ENCODE results near the gene PWWP2B. TPM values are rescaled to one million over a fixed set of nuclear protein-coding genes. Genes with fewer than 3 reads are reported as not detected.
"Not testable (repeated sequence)": the region's sequence is repeated elsewhere in the genome, so short reads cannot be mapped to it uniquely, and the experiment has no call there.

PWWP2B gene
- total RNA-seq, 4 donors from 2014 or later, result 11.8 to 25.5 (median 14.3) TPM

DNA sequence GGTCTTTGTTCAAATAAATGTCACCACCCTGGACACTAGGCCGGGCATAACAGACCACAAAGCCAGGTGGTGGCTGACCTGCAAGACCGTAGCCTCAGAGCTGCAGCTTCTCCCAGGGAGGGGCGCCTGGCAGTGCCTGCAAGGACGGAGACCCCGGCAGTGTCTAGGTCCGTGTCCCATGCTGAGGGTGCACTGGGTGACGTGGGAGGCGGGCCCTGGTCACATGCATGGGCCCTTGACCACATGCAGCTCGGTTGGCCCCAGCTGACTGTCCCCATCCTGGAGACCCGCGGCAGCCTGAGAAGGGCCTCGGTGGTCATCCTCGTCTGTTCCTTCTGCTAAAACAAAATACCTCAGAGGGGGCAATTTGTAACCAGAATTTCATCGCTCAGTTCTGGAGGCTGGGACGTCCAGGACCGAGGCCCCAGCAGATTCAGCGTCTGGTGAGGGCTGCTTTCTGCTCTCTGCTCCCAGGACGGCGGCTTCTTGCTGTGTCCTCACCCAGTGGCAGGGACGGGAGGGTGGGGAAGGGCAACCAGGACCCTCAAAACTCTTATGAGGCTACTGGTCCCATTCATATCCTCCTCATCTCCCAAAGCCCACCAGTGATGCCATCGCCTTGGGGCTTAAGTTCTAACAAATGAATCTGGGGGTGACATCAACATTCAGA, 36.8 kb downstream of the PWWP2B start:
- TF ChIP-seq POLR2A (IDR thresholded peaks at IDR 0.05; ENCODE audit: low read depth), result no peak
- TF ChIP-seq, protein P1, sequence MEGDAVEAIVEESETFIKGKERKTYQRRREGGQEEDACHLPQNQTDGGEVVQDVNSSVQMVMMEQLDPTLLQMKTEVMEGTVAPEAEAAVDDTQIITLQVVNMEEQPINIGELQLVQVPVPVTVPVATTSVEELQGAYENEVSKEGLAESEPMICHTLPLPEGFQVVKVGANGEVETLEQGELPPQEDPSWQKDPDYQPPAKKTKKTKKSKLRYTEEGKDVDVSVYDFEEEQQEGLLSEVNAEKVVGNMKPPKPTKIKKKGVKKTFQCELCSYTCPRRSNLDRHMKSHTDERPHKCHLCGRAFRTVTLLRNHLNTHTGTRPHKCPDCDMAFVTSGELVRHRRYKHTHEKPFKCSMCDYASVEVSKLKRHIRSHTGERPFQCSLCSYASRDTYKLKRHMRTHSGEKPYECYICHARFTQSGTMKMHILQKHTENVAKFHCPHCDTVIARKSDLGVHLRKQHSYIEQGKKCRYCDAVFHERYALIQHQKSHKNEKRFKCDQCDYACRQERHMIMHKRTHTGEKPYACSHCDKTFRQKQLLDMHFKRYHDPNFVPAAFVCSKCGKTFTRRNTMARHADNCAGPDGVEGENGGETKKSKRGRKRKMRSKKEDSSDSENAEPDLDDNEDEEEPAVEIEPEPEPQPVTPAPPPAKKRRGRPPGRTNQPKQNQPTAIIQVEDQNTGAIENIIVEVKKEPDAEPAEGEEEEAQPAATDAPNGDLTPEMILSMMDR (IDR thresholded peaks at IDR 0.05), result no peak
- TF ChIP-seq POLR2AphosphoS5 (IDR thresholded peaks at IDR 0.05), result no peak
- no peak for TF ChIP-seq EP300 (IDR thresholded peaks at IDR 0.05)
- no peak overlapping the region for H3K4me3 ChIP-seq
- no peak for DNase-seq (ENCODE audit: extremely low spot score)
- no peaks in the 10 kb centered on the region for H3K27me3 ChIP-seq
- H3K27ac ChIP-seq (replicated peaks in 1 of 4), result no peak overlapping the region
- no peaks in the 10 kb centered on the region for H3K36me3 ChIP-seq
- peaks cover 0 to 12% (median 9%) of the 10 kb centered on the region in 4 donors for H3K4me1 ChIP-seq
- WGBS, result 94% methylated on average over 12 of the region's 21 CpGs
- H3K9me3 ChIP-seq, result no peaks in the 10 kb centered on the region
- intact Hi-C loops (cut with DNase I), result no loop called here

GRCh38 chr10:132434405-132435005, 37.5 kb downstream of the PWWP2B start:
- Histone ChIP-seq H3K9me3 (no peaks in the 10 kb centered on the region), H3K4me1 (peaks cover 0 to 9% (median 6%) of the 10 kb centered on the region in 4 donors), H3K27me3 (no peaks in the 10 kb centered on the region), H3K27ac (replicated peaks in 1 of 4) (no peak overlapping the region), H3K4me3 (no peak overlapping the region), H3K36me3 (no peaks in the 10 kb centered on the region)
- 71% methylated on average over 12 of the region's 12 CpGs for WGBS
- intact Hi-C loops (cut with DNase I), result no loop called here
- TF ChIP-seq, protein P1 (IDR thresholded peaks at IDR 0.05), result no peak
- TF ChIP-seq POLR2AphosphoS5 (IDR thresholded peaks at IDR 0.05) (no peak), EP300 (IDR thresholded peaks at IDR 0.05) (no peak), POLR2A (IDR thresholded peaks at IDR 0.05; ENCODE audit: low read depth) (no peak)
- DNase-seq (ENCODE audit: extremely low spot score), result no peak

DNA sequence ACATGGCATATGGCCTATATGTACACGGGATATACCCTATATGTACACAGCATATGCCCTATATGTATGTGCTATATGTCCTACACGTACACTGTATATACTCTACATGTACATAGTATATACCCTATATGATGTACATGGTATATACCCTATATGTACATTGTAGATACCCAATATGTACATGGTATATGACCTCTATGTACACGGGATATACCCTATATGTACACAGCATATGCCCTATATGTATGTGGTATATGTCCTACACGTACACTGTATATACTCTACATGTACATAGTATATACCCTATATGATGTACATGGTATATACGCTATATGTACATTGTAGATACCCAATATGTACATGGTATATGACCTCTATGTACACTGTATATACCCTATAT, 38.3 kb downstream of the PWWP2B start:
- H3K4me1 ChIP-seq; DNase-seq (ENCODE audit: extremely low spot score); H3K36me3 ChIP-seq; H3K4me3 ChIP-seq; H3K27ac ChIP-seq (replicated peaks in 1 of 4); H3K9me3 ChIP-seq; H3K27me3 ChIP-seq; intact Hi-C loops (cut with DNase I): not testable (repeated sequence)
- 84% methylated on average over 5 of the region's 5 CpGs for WGBS

DNA sequence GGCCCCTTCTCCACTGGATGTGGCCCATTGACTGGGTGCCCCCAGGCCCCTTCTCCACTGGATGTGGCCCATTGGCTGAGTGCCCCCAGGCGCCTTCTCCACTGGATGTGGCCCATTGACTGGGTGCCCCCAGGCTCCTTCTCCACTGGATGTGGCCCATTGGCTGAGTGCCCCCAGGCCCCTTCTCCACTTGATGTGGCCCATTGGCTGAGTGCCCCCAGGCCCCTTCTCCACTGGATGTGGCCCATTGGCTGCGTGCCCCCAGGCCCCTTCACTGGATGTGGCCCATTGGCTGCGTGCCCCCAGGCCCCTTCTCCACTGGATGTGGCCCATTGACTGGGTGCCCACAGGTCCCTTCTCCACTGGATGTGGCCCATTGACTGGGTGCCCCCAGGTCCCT, 39.1 kb downstream of the PWWP2B start:
- DNase-seq (ENCODE audit: extremely low spot score); H3K9me3 ChIP-seq; H3K4me3 ChIP-seq; H3K27ac ChIP-seq (replicated peaks in 1 of 4); intact Hi-C loops (cut with DNase I); H3K36me3 ChIP-seq; H3K27me3 ChIP-seq; H3K4me1 ChIP-seq: not testable (repeated sequence)
- 90% methylated on average over 2 of the region's 3 CpGs for WGBS

DNA sequence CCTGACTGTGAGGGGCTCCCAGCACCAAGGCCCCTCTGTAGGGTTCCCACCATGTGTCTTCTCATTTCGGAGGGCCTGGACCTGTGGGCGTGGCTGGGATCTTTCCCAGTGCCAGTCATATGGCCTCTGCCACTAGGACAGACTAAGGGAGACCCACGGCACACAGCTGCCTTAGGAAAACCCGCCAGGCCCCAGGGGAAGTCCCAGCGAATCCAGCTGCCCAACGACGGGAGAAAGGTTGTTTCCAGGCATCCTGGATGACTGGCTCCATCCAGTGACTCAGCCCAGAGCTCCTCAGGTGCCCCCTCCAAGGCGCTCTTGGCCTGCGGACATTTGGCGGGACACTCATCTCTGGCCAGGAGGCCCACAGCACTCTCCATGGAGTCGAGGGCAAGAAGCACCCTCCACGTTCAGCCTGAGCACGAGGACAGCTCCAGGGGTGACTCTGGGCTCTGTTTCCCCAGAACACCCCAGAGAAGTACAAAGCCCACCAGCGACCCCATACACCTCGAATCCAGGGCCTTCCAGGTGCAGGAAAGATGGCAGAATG, 39.9 kb downstream of the PWWP2B start:
- Histone ChIP-seq H3K27ac (replicated peaks in 1 of 4) (no peak overlapping the region), H3K4me1 (peaks cover 0 to 3% (median 0%) of the 10 kb centered on the region in 4 donors), H3K9me3 (no peaks in the 10 kb centered on the region), H3K4me3 (no peak overlapping the region), H3K27me3 (no peaks in the 10 kb centered on the region), H3K36me3 (no peaks in the 10 kb centered on the region)
- WGBS, result 96% methylated on average over 8 of the region's 15 CpGs
- TF ChIP-seq, protein P1 (IDR thresholded peaks at IDR 0.05), result no peak
- TF ChIP-seq POLR2A (IDR thresholded peaks at IDR 0.05; ENCODE audit: low read depth) (no peak), EP300 (IDR thresholded peaks at IDR 0.05) (no peak), POLR2AphosphoS5 (IDR thresholded peaks at IDR 0.05) (no peak)
- intact Hi-C loops (cut with DNase I), result no loop called here
- DNase-seq (ENCODE audit: extremely low spot score), result no peak

Measured in esophagus muscularis mucosa (tissue), 4 donors.